HUES6 (cell line): ENCODE data around the gene BTG1.
"Not testable (repeated sequence)": the region's sequence is repeated elsewhere in the genome, so short reads cannot be mapped to it uniquely, and the experiment has no call there.

Experiments used
- H3K27ac ChIP-seq: 2 replicates; pipeline ENCODE4 v1.7.0; 2013; ENCODE audit warnings: low read depth, mild to moderate bottlenecking, low read length, inconsistent platforms
- H3K27me3 ChIP-seq: 2 replicates; pipeline ENCODE4 v1.6.1; 2013; ENCODE audit warnings: low read length; ENCODE audit not compliant: control insufficient read depth, insufficient read depth
- H3K36me3 ChIP-seq: 2 replicates; pipeline ENCODE4 v1.6.1; 2013; ENCODE audit warnings: low read length; ENCODE audit not compliant: control insufficient read depth, insufficient read depth
- H3K4me1 ChIP-seq: 2 replicates; pipeline ENCODE4 v1.6.1; 2013; ENCODE audit warnings: low read length; ENCODE audit not compliant: control insufficient read depth, insufficient read depth
- H3K4me3 ChIP-seq: 2 replicates; pipeline ENCODE4 v1.5.1; 2013; ENCODE audit warnings: low read depth, low read length
- H3K9ac ChIP-seq: one replicate; pipeline ENCODE4 v1.6.1; 2013; ENCODE audit warnings: mild to moderate bottlenecking, low read length
- H3K9me3 ChIP-seq: 2 replicates; pipeline ENCODE4 v1.6.1; 2013; ENCODE audit warnings: low read depth, low read length; ENCODE audit not compliant: control insufficient read depth, insufficient read depth

BTG1 gene

DNA sequence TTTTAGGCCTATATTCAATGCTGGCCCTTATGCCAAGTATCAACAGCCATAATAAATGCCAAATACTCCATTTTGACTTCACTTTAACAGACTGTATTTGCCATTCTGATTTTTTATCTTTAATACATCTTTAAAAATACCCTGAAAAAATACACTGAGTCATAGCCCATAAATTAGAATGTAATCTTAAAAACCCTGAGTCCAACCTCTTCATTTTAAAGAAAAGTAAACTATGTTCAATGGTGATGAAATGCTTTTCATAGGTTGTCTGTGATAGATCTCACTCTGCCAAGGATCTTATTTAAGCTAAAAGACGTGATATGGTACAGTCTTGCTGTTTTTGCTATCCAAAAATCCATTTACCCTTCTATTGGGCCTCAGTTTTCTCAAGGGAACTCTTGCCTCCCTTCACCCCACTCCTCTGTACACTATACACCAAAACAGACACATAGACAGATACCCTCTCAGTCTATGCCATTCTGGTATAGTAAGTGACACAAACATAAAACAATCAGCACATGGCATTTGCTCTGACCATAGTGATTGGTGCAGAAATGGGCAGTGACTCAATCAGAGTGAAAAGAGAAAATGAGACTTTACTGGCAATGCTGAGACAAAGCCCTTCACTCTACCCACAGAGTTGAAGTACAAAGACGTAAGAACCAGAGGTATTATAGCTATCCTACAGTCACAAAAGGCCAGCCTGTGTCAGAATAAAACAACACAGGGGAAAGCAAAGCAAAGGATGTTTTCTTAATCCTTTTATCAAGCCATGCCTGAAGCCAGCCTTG is 49.1 kb downstream of the BTG1 start:
- no peaks in the 10 kb centered on the region for H3K36me3 ChIP-seq
- no peak overlapping the region for H3K9ac ChIP-seq
- H3K27ac ChIP-seq: no peak overlapping the region
- H3K4me3 ChIP-seq: no peak overlapping the region
- peaks cover 6% of the 10 kb centered on the region; the same call in 1 of the 2 replicates for H3K4me1 ChIP-seq
- H3K27me3 ChIP-seq: no peaks in the 10 kb centered on the region
- 0 out of 2 replicates have a peak, but pooled peaks cover 5% of the 10 kb centered on the region for H3K9me3 ChIP-seq

DNA sequence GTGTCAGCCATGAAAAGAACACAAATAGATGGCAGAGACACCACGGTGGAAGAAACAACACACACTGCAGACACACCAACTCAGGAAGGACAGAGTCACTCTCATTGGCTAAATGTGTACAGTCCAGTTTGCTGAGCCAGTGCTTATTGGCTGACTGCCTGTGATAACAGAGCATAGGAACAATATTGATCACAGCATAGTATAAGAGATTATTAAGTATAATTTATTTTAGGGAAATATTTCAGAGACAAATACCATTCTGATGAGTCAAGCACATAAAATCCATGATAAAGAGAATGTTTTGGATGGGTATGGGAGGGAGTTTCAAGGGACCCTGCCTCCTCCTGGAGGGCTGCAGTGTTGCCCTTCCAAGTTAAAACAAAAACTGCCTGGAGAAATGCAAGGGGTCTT is 50.9 kb downstream of the BTG1 start:
- no peaks in the 10 kb centered on the region for H3K36me3 ChIP-seq
- peaks cover 6% of the 10 kb centered on the region; the same call in 1 of the 2 replicates for H3K4me1 ChIP-seq
- no peaks in the 10 kb centered on the region for H3K27me3 ChIP-seq
- H3K4me3 ChIP-seq: no peak overlapping the region
- H3K27ac ChIP-seq: no peak overlapping the region
- H3K9ac ChIP-seq: no peak overlapping the region
- no peaks in the 10 kb centered on the region for H3K9me3 ChIP-seq

DNA sequence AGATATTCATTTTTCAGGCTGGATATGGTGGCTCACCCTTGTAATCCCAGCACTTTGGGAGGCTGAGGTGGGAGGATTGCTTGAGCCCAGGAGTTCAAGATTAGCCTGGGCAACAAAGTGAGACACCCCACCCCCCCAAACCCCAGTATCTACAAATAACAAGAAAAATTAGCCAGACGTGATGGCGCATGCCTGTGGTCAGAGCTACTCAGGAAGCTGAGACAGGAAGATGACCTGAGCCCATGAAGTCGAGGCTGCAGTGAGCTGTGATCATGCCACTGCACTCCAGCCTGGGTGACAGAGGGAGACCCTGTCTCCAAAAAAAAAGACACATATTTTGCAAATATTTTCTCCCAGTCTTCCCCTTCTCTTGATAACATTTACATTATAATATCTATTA is 51.3 kb downstream of the BTG1 start:
- H3K9me3 ChIP-seq, H3K27me3 ChIP-seq, H3K4me1 ChIP-seq, H3K36me3 ChIP-seq, H3K27ac ChIP-seq, H3K4me3 ChIP-seq, H3K9ac ChIP-seq: not testable (repeated sequence)
